ENCODE data around the gene NECTIN1.

NECTIN1 gene

DNA sequence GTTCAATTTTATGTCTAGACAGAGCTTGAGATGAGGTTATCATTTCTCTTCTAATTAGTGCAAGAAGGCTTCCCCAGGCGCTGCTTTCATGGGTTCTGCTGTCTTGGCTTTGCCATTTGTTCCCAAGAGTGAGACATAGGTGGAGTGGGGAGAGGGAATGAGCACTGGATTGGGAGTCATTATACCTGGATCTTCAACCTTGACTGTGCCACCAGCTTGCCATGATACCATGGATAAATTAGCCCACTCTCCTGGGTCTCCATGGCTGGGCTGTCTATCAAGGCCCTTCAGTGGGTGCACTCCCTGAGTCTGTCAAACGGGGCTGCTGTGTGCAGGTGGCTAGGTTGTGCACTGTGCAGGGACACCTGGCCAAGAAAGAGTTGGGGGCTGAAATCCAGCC lies 15.6 kb upstream of the NECTIN1 start:
- WGBS, 2 experiments, result 91 to 92% methylated on average over 2 of the region's 2 CpGs

DNA sequence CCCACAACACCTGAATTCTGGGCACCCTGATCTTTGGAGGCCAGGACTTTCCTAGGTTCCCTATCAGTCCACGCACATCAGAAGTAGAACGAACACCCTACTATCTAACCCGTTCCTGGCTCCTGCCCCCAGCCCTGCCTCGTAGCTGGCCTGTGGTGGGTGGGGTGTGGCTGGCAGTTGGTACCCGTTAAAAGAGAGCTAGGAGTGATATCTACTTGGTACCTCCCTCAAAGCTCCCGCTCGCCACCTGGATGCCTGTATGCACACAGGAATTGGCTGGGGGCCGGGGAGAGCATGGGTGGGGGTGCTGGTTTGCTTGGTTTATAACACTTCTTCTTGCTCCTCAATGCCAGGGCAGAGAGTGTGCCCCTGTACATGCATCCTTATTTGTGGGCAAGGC lies 14.0 kb upstream of the NECTIN1 start:
- WGBS, 2 experiments, result 63 to 76% methylated on average over 6 to 7 of the region's 8 CpGs
- Histone ChIP-seq H3K36me3 (ENCODE audit: control insufficient read depth, insufficient read depth, low read length) (no peaks in the 10 kb centered on the region), H3K27ac (ENCODE audit: insufficient read depth, low read depth, low read length, poor library complexity, severe bottlenecking) (no peak overlapping the region), H3K4me1 (ENCODE audit: control insufficient read depth, insufficient read depth, low read length) (peaks cover 11% of the 10 kb centered on the region), H3K27me3 (ENCODE audit: control insufficient read depth, insufficient read depth, low read length, poor library complexity, severe bottlenecking) (peaks cover 33% of the 10 kb centered on the region), H3K9me3 (ENCODE audit: control insufficient read depth, low read length) (no peaks in the 10 kb centered on the region), H3K4me3 (ENCODE audit: insufficient read depth, low read depth, low read length) (peak overlapping the region; percentile 36)

More for the DNA sequence above, 15.6 kb upstream of the NECTIN1 start:
- H3K27me3 ChIP-seq (ENCODE audit: control insufficient read depth, insufficient read depth, low read length, poor library complexity, severe bottlenecking), result peaks cover 33% of the 10 kb centered on the region
- H3K9me3 ChIP-seq (ENCODE audit: control insufficient read depth, low read length), result no peaks in the 10 kb centered on the region
- H3K36me3 ChIP-seq (ENCODE audit: control insufficient read depth, insufficient read depth, low read length), result no peaks in the 10 kb centered on the region
- H3K27ac ChIP-seq (ENCODE audit: insufficient read depth, low read depth, low read length, poor library complexity, severe bottlenecking), result no peak overlapping the region
- no peak overlapping the region for H3K4me3 ChIP-seq (ENCODE audit: insufficient read depth, low read depth, low read length)
- H3K4me1 ChIP-seq (ENCODE audit: control insufficient read depth, insufficient read depth, low read length), result peaks cover 11% of the 10 kb centered on the region

DNA sequence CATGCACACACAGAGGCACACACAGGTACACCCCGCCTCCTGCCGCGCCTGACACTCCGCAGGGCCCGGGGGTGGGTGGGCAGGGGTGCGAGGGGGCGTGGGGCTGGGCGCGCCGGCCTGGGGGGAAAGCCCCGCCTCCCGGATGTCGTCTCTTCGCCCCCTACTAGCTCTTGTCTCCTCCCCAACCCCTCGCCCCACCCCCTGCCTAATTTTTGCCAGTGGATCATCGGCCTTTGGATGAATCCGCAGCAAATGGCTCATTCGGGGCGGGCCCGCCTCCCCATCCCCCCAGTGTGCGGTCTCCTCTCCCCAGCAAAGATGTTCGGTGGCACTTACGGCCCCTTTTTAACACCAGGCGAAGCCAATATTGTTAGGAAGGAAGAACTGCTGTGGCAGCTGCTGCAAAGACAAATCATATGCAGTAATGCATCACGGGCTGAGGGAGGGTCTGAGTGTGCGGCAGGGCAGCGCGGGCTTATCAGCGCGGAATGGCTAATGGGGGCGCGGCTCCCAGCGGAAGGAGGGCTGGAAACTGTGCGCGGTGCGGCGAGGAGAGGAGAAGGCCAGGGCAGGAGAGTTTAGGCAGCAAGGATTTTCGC lies 13.4 kb upstream of the NECTIN1 start:
- peak overlapping the region; percentile 36 for H3K4me3 ChIP-seq (ENCODE audit: insufficient read depth, low read depth, low read length)

GRCh38 chr11:119741369-119742262 lies 12.6 kb upstream of the NECTIN1 start:
- H3K27me3 ChIP-seq (ENCODE audit: control insufficient read depth, insufficient read depth, low read length, poor library complexity, severe bottlenecking), result peaks cover 33% of the 10 kb centered on the region
- no peak overlapping the region for H3K27ac ChIP-seq (ENCODE audit: insufficient read depth, low read depth, low read length, poor library complexity, severe bottlenecking)
- no peaks in the 10 kb centered on the region for H3K9me3 ChIP-seq (ENCODE audit: control insufficient read depth, low read length)
- WGBS, 2 experiments, result 27 to 29% methylated on average over 54 of the region's 54 CpGs
- H3K4me1 ChIP-seq (ENCODE audit: control insufficient read depth, insufficient read depth, low read length), result peaks cover 11% of the 10 kb centered on the region
- no peaks in the 10 kb centered on the region for H3K36me3 ChIP-seq (ENCODE audit: control insufficient read depth, insufficient read depth, low read length)
- H3K4me3 ChIP-seq (ENCODE audit: insufficient read depth, low read depth, low read length), result no peak overlapping the region

More for the DNA sequence above, 13.4 kb upstream of the NECTIN1 start:
- peaks cover 11% of the 10 kb centered on the region for H3K4me1 ChIP-seq (ENCODE audit: control insufficient read depth, insufficient read depth, low read length)
- no peak overlapping the region for H3K27ac ChIP-seq (ENCODE audit: insufficient read depth, low read depth, low read length, poor library complexity, severe bottlenecking)
- 3 to 4% methylated on average over 37 to 38 of the region's 38 CpGs for WGBS, 2 experiments
- H3K27me3 ChIP-seq (ENCODE audit: control insufficient read depth, insufficient read depth, low read length, poor library complexity, severe bottlenecking), result peaks cover 33% of the 10 kb centered on the region
- no peaks in the 10 kb centered on the region for H3K9me3 ChIP-seq (ENCODE audit: control insufficient read depth, low read length)
- no peaks in the 10 kb centered on the region for H3K36me3 ChIP-seq (ENCODE audit: control insufficient read depth, insufficient read depth, low read length)

GRCh38 chr11:119739975-119740374 lies 11.0 kb upstream of the NECTIN1 start:
- WGBS, 2 experiments, result 91 to 92% methylated on average over 4 of the region's 4 CpGs
- Histone ChIP-seq H3K27ac (ENCODE audit: insufficient read depth, low read depth, low read length, poor library complexity, severe bottlenecking) (no peak overlapping the region), H3K36me3 (ENCODE audit: control insufficient read depth, insufficient read depth, low read length) (no peaks in the 10 kb centered on the region), H3K4me1 (ENCODE audit: control insufficient read depth, insufficient read depth, low read length) (peaks cover 11% of the 10 kb centered on the region), H3K27me3 (ENCODE audit: control insufficient read depth, insufficient read depth, low read length, poor library complexity, severe bottlenecking) (peaks cover 33% of the 10 kb centered on the region), H3K4me3 (ENCODE audit: insufficient read depth, low read depth, low read length) (no peak overlapping the region), H3K9me3 (ENCODE audit: control insufficient read depth, low read length) (no peaks in the 10 kb centered on the region)

- no peak overlapping the region for H3K27ac ChIP-seq (ENCODE audit: insufficient read depth, low read depth, low read length, poor library complexity, severe bottlenecking)
- WGBS, 2 experiments, result 63 to 68% methylated on average over 8 of the region's 8 CpGs
Observed at GRCh38 chr11:119739021-119739703, 10.2 kb upstream of the NECTIN1 start.

GRCh38 chr11:119738059-119738439 lies 9.0 kb upstream of the NECTIN1 start:
- Histone ChIP-seq H3K9me3 (ENCODE audit: control insufficient read depth, low read length) (no peaks in the 10 kb centered on the region), H3K4me1 (ENCODE audit: control insufficient read depth, insufficient read depth, low read length) (peaks cover 10% of the 10 kb centered on the region), H3K4me3 (ENCODE audit: insufficient read depth, low read depth, low read length) (no peak overlapping the region), H3K27me3 (ENCODE audit: control insufficient read depth, insufficient read depth, low read length, poor library complexity, severe bottlenecking) (peaks cover 26% of the 10 kb centered on the region), H3K36me3 (ENCODE audit: control insufficient read depth, insufficient read depth, low read length) (no peaks in the 10 kb centered on the region), H3K27ac (ENCODE audit: insufficient read depth, low read depth, low read length, poor library complexity, severe bottlenecking) (no peak overlapping the region)
- WGBS, 2 experiments, result 93 to 94% methylated on average over 5 of the region's 5 CpGs

More at GRCh38 chr11:119739021-119739703, 10.2 kb upstream of the NECTIN1 start:
- Histone ChIP-seq H3K9me3 (ENCODE audit: control insufficient read depth, low read length) (no peaks in the 10 kb centered on the region), H3K36me3 (ENCODE audit: control insufficient read depth, insufficient read depth, low read length) (no peaks in the 10 kb centered on the region), H3K27me3 (ENCODE audit: control insufficient read depth, insufficient read depth, low read length, poor library complexity, severe bottlenecking) (peaks cover 33% of the 10 kb centered on the region), H3K4me3 (ENCODE audit: insufficient read depth, low read depth, low read length) (no peak overlapping the region), H3K4me1 (ENCODE audit: control insufficient read depth, insufficient read depth, low read length) (peaks cover 11% of the 10 kb centered on the region)

GRCh38 chr11:119737366-119738058 lies 8.5 kb upstream of the NECTIN1 start:
- peaks cover 5% of the 10 kb centered on the region for H3K4me1 ChIP-seq (ENCODE audit: control insufficient read depth, insufficient read depth, low read length)
- H3K9me3 ChIP-seq (ENCODE audit: control insufficient read depth, low read length), result no peaks in the 10 kb centered on the region
- H3K36me3 ChIP-seq (ENCODE audit: control insufficient read depth, insufficient read depth, low read length), result no peaks in the 10 kb centered on the region
- WGBS, 2 experiments, result 93% methylated on average over 8 of the region's 8 CpGs
- no peak overlapping the region for H3K27ac ChIP-seq (ENCODE audit: insufficient read depth, low read depth, low read length, poor library complexity, severe bottlenecking)
- no peak overlapping the region for H3K4me3 ChIP-seq (ENCODE audit: insufficient read depth, low read depth, low read length)
- peaks cover 21% of the 10 kb centered on the region for H3K27me3 ChIP-seq (ENCODE audit: control insufficient read depth, insufficient read depth, low read length, poor library complexity, severe bottlenecking)

- no peak overlapping the region for H3K4me3 ChIP-seq (ENCODE audit: insufficient read depth, low read depth, low read length)
- no peaks in the 10 kb centered on the region for H3K36me3 ChIP-seq (ENCODE audit: control insufficient read depth, insufficient read depth, low read length)
- H3K9me3 ChIP-seq (ENCODE audit: control insufficient read depth, low read length), result no peaks in the 10 kb centered on the region
- no peaks in the 10 kb centered on the region for H3K27me3 ChIP-seq (ENCODE audit: control insufficient read depth, insufficient read depth, low read length, poor library complexity, severe bottlenecking)
- 94 to 100% methylated on average over 2 of the region's 2 CpGs for WGBS, 2 experiments
- H3K4me1 ChIP-seq (ENCODE audit: control insufficient read depth, insufficient read depth, low read length), result peaks cover 6% of the 10 kb centered on the region
- H3K27ac ChIP-seq (ENCODE audit: insufficient read depth, low read depth, low read length, poor library complexity, severe bottlenecking), result no peak overlapping the region
Observed at GRCh38 chr11:119734788-119735187, 5.8 kb upstream of the NECTIN1 start.
